ENCODE results near the gene POLR2H.

- TF ChIP-seq SMC3 (IDR thresholded peaks at IDR 0.05; ENCODE audit: low read depth, low read length) (no peak), CTCF (IDR thresholded peaks at IDR 0.05) (no peak)
Measured at GRCh38 chr3:184315871-184316661, 45.4 kb upstream of the POLR2H start.

Data from SK-N-SH (cell line).